Measurements from ENCODE around the gene SLC9A8.

- TF ChIP-seq RARB (CRISPR knock-in tag; IDR thresholded peaks at IDR 0.05), result no peak
- TF ChIP-seq CREB5 (CRISPR knock-in tag; IDR thresholded peaks at IDR 0.05; ENCODE audit: low read depth), result no peak
- TF ChIP-seq ESRRG (CRISPR knock-in tag; IDR thresholded peaks at IDR 0.05), result no peak
- TF ChIP-seq PATZ1 (CRISPR knock-in tag; IDR thresholded peaks at IDR 0.05; ENCODE audit: borderline replicate concordance), result no peak
- no peak for TF ChIP-seq GLIS3 (CRISPR knock-in tag; IDR thresholded peaks at IDR 0.05)
- no peak for TF ChIP-seq TSHZ2 (CRISPR knock-in tag; IDR thresholded peaks at IDR 0.05)
- TF ChIP-seq ZNF565 (CRISPR knock-in tag; conservative IDR thresholded peaks at IDR 0.05; ENCODE audit: low read depth), result no peak
- no peak for TF ChIP-seq CSDC2 (CRISPR knock-in tag; IDR thresholded peaks at IDR 0.05)
- no peak for TF ChIP-seq PPARA (CRISPR knock-in tag; IDR thresholded peaks at IDR 0.05; ENCODE audit: borderline replicate concordance)
- TF ChIP-seq, protein P1, sequence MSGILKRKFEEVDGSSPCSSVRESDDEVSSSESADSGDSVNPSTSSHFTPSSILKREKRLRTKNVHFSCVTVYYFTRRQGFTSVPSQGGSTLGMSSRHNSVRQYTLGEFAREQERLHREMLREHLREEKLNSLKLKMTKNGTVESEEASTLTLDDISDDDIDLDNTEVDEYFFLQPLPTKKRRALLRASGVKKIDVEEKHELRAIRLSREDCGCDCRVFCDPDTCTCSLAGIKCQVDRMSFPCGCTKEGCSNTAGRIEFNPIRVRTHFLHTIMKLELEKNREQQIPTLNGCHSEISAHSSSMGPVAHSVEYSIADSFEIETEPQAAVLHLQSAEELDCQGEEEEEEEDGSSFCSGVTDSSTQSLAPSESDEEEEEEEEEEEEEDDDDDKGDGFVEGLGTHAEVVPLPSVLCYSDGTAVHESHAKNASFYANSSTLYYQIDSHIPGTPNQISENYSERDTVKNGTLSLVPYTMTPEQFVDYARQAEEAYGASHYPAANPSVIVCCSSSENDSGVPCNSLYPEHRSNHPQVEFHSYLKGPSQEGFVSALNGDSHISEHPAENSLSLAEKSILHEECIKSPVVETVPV (CRISPR knock-in tag; IDR thresholded peaks at IDR 0.05), result no peak
- no peak for TF ChIP-seq ZFP30 (CRISPR knock-in tag; IDR thresholded peaks at IDR 0.05)
- no peak for TF ChIP-seq ZNF8 (CRISPR knock-in tag; IDR thresholded peaks at IDR 0.05)
- TF ChIP-seq ZFP3 (CRISPR knock-in tag; IDR thresholded peaks at IDR 0.05), result no peak
These were observed 81.4 kb downstream of the SLC9A8 start for GRCh38 chr20:49894073-49894470.

Data from SK-N-SH treated with all-trans-retinoic acid at 6 μM for 48 hours (cell line).